Skin epidermis (tissue), 12 donors: ENCODE measurements around the gene STH.

Experiments
- H3K27ac ChIP-seq, 21 experiments: fragments of 200-600 bp; sonication (generic) in 11 of 21; one replicate each; pipeline ENCODE4 v1.5.0; 2020; ENCODE audit warnings: mild to moderate bottlenecking in 3 of 21, inconsistent platforms in 2 of 21, moderate library complexity in 2 of 21
- H3K4me3 ChIP-seq, 7 experiments: fragments of 200-600 bp; sonication (generic) in 2 of 7; one replicate each; pipeline ENCODE4 v1.5.0; 2020; ENCODE audit warnings: inconsistent platforms in 2 of 7, mild to moderate bottlenecking in 2 of 7, moderate library complexity in 1 of 7

The STH gene

DNA sequence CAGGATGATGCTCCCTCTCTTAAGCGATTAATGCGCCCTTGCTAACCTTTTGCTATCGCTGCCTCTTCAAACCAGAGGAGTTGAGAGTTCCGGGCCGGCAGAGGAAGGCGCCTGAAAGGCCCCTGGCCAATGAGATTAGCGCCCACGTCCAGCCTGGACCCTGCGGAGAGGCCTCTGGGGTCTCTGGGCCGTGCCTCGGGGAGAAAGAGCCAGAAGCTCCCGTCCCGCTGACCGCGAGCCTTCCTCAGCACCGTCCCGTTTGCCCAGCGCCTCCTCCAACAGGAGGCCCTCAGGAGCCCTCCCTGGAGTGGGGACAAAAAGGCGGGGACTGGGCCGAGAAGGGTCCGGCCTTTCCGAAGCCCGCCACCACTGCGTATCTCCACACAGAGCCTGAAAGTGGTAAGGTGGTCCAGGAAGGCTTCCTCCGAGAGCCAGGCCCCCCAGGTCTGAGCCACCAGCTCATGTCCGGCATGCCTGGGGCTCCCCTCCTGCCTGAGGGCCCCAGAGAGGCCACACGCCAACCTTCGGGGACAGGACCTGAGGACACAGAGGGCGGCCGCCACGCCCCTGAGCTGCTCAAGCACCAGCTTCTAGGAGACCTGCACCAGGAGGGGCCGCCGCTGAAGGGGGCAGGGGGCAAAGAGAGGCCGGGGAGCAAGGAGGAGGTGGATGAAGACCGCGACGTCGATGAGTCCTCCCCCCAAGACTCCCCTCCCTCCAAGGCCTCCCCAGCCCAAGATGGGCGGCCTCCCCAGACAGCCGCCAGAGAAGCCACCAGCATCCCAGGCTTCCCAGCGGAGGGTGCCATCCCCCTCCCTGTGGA lies 16.0 kb upstream of the STH start:
- Histone ChIP-seq H3K27ac (no peak overlapping the region), H3K4me3 (no peak overlapping the region)

DNA sequence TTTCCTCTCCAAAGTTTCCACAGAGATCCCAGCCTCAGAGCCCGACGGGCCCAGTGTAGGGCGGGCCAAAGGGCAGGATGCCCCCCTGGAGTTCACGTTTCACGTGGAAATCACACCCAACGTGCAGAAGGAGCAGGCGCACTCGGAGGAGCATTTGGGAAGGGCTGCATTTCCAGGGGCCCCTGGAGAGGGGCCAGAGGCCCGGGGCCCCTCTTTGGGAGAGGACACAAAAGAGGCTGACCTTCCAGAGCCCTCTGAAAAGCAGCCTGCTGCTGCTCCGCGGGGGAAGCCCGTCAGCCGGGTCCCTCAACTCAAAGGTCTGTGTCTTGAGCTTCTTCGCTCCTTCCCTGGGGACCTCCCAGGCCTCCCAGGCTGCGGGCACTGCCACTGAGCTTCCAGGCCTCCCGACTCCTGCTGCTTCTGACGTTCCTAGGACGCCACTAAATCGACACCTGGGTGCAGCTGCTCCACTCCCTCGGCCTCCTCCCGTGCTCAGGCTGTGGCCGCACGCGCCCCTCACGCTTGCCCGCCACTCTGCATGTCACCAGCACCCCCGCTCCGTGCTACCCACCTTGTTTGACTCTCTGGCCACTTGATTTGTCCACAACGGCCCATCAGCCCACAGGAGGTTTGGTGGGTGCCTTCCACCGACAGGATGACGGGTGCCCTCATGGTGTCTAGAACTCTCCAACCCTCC lies 15.3 kb upstream of the STH start:
- no peak overlapping the region for H3K27ac ChIP-seq
- H3K4me3 ChIP-seq: no peak overlapping the region

DNA sequence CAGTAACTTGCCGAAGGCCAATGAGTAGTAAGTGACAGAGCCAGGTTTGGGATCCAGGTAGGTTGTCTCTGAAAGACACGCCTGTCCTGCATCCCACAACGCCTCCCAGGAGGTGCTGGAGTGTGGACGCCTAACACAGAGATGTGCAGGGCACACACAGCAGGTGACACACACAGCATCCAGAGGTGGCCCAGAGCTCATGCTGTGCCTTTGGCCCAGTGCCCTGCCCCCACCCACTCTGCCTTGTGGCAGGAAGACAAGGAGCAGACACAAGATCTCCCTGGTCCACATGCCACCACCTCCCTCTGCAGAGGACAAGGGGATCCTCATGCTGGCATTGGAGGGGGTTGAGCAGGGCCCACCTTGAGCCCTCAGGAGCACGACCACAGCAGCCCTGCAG lies 14.7 kb upstream of the STH start:
- no peak overlapping the region for H3K4me3 ChIP-seq

DNA sequence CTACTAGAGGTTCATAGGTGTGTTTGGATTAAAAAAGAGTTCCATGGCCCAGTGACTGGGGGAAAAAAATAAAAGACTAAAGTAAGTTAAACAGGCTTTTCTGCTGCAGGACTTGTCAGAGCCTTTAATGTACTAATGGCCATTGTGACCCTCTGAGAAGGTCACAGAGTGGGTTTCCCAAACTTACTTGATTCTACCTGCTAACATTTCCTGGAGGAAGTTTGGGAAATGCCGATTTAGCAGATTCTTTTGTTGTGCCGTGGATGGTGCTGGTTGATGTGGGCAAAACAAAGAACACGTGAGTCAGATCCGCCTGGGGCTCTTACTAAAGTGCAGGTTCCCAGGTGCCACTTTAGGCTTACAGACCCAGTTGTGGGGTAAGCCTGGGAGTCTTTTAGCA lies 13.6 kb upstream of the STH start:
- Histone ChIP-seq H3K27ac (no peak overlapping the region), H3K4me3 (no peak overlapping the region)

More for the DNA sequence above, 14.7 kb upstream of the STH start:
- no peak overlapping the region for H3K27ac ChIP-seq

DNA sequence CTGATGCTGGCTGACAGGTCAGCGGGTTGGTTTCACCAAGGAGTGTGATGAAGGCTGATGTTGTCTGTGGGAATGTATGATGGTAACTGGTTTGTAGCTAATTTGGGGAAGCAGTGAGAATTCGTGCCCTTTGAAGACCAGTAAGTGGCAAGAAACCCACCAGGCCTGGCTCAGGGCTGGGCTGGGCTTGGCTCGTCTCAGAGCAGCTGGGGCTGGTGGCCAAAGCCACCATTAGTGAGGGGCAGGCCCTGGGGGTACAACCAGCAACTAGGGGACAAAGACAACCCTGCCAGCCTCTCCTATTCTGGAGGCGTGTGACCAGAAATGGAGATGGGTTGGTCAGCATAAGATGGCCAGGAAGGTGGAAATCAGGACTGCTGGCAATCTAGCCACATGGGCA lies 13.0 kb upstream of the STH start:
- H3K4me3 ChIP-seq: no peak overlapping the region
- no peak overlapping the region for H3K27ac ChIP-seq

DNA sequence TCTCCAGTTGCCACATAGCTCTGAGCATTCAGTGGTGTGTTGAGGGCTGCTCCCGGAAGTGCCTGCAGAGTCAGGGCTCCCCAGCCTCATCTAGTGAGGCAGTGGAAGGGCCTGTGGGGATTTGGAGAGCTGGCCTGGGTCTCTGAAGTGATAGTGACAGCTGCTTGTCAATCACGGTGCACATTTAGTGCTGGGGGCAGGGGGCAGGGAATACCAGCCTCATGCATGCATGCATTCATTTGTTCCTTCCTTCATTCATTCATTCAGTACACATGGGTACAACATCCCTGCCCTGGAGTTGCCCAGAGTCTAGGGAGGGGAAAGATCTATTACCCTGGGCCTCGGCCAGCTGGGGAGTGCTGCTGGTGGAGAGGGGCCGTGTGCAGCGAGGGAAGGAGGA lies 11.3 kb upstream of the STH start:
- Histone ChIP-seq H3K4me3 (no peak overlapping the region), H3K27ac (no peak overlapping the region)

DNA sequence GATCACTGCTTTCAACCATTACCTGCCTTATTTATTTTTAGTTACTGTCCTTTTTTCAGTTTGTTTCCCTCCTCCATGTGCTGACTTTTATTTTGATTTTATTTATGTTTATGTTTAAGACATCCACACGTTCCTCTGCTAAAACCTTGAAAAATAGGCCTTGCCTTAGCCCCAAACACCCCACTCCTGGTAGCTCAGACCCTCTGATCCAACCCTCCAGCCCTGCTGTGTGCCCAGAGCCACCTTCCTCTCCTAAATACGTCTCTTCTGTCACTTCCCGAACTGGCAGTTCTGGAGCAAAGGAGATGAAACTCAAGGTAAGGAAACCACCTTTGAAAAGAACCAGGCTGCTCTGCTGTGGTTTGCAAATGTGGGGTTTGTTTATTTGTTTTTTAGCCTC lies 9.3 kb upstream of the STH start:
- Histone ChIP-seq H3K27ac (no peak overlapping the region), H3K4me3 (no peak overlapping the region)

DNA sequence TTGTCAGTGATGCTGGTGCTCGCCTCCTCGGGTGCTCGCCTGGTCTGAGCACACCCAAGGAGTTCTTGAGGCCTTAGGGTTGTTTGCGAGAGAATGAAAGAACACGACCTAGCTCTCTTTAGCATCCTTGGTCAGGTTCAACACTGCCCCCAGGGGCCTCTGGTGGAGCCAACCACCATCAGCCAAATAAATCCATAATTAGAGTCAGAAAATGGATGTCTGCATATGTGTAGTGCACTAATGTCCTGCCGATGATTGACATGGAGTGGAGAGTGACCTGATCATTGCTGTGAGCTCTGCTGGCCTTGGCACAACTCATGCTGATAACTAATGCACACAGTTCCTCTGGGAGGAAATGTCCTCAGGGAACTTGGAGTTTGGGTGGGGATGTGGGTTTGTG lies 8.2 kb upstream of the STH start:
- Histone ChIP-seq H3K4me3 (no peak overlapping the region), H3K27ac (no peak overlapping the region)

DNA sequence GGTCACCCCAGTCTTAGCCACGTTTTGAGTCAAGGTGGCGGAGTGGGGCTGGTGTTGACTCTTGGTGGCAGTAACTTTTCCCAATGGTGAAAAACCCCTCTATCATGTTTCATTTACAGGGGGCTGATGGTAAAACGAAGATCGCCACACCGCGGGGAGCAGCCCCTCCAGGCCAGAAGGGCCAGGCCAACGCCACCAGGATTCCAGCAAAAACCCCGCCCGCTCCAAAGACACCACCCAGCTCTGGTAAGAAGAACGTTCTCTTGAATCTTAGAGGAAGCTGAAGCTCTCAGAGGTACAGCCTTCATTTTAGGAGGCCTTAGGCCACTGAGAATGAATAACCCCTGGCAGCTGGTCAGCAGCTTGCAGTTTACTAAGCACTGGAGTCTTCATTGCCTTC lies 7.7 kb upstream of the STH start:
- H3K4me3 ChIP-seq: no peak overlapping the region
- no peak overlapping the region for H3K27ac ChIP-seq

DNA sequence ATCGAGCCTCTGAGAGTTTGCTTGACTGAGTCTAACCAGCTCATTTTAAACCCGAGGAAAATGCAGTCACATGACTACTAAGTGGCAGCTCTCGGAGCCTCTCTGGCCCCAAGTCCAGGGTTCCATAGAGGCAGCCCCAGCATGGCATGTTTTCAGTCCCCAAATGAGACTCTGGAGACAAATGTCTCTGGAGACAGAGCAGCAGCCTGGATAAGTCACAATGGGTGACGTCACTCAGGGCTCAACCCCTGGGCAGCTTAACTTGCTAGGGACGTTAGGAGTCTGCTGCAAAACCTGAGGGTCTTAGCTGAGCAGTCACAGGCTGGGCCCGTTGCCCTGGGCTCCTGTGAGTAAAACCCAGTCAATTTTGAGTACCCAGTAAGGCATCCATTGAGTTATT lies 6.9 kb upstream of the STH start:
- no peak overlapping the region for H3K4me3 ChIP-seq
- H3K27ac ChIP-seq: no peak overlapping the region

DNA sequence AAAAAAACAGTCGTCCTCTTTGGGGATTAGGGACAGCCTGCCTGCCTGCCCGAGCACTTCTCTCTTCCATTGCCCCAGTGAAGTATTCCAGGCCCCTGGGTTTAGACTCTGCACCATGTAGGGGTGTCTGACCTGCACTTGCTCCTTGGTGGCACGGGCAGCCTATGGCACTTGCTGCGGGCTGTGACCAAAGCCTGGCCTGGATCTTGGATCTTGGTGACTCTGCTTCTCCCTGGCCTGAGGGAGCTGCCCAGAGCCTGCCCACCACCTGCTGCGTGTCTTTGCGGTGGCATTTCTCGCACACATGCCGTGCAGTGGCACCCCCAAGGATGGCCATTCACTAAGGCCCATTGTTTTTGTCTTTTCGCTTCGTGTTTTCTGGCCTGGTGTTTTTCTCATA lies 6.1 kb upstream of the STH start:
- no peak overlapping the region for H3K4me3 ChIP-seq
- H3K27ac ChIP-seq: no peak overlapping the region

DNA sequence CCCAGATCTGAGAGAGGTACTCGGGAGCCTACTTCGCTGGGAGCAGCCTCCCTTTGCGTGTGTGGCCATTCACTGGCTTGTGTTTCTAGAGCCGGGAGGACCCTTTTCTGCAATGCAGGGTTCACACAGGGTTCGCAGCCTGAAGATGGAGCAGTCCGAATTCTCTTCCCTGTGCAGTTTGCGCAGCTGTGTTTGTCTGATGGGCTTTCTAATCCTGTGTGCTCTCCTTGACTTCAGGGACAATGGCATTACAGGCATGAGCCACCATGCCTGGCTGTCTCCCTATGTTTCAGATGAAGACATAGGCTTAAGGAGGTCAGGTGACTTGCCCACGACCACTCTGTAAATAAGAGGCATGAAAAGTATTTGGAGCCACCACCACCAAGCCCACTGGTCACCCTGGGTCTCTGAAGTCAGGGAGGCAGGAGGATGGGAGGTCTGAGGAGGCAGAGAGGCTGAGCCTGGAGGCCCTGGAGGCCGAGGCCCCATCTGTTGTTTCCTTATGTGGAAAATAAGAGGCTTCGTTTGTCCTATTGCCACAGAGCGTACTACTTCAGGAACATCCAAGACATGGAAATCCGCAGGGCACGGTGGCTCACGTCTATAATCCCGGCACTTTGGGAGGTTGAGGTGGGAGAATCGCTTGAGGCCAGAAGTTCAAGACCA lies 5.0 kb upstream of the STH start:
- Histone ChIP-seq H3K27ac (no peak overlapping the region), H3K4me3 (no peak overlapping the region)

DNA sequence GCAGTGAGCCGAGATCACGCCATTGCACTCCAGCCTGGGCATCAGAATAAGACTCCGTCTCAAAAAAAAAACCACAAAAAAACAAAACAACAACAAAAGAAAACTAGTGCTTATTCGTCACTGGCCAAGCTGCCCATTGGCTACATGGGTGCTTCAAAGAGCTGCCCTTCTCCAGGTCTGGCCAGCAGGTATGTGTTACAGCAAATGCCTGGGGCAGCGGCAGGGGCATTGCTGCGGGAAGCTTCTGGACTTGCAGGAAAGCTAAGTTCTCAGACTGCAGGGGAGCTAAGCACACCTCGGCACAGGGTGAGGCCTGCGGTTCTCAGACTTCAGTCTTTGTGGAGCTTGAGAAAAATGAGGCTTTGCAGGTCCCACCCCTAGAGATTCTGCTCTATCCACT lies 4.1 kb upstream of the STH start:
- no peak overlapping the region for H3K4me3 ChIP-seq
- no peak overlapping the region for H3K27ac ChIP-seq

DNA sequence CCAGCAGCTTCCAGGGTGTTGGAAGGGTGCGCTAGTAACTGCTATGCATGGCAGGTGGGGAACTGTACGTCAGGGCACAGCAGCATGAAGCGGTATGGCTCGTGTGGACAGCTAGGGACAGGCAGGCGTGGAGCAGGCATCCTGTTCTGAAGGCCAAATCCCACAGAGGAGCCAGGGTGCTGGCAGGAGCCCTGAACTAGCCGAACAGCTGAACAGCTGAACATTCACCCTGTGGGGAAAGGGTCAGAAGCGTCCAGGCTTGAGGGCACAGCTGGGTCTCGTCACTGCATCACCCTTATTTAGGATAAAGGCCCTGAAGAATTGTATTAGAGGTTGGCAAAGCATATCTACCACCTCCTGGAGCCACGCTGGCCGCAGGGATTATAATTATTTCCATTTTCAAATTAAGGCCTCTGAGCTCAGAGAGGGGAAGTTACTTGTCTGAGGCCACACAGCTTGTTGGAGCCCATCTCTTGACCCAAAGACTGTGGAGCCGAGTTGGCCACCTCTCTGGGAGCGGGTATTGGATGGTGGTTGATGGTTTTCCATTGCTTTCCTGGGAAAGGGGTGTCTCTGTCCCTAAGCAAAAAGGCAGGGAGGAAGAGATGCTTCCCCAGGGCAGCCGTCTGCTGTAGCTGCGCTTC lies 3.3 kb upstream of the STH start:
- no peak overlapping the region for H3K27ac ChIP-seq
- no peak overlapping the region for H3K4me3 ChIP-seq

DNA sequence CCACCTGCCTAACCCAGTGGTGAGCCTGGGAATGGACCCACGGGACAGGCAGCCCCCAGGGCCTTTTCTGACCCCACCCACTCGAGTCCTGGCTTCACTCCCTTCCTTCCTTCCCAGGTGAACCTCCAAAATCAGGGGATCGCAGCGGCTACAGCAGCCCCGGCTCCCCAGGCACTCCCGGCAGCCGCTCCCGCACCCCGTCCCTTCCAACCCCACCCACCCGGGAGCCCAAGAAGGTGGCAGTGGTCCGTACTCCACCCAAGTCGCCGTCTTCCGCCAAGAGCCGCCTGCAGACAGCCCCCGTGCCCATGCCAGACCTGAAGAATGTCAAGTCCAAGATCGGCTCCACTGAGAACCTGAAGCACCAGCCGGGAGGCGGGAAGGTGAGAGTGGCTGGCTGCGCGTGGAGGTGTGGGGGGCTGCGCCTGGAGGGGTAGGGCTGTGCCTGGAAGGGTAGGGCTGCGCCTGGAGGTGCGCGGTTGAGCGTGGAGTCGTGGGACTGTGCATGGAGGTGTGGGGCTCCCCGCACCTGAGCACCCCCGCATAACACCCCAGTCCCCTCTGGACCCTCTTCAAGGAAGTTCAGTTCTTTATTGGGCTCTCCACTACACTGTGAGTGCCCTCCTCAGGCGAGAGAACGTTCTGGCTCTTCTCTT lies 2.6 kb upstream of the STH start:
- H3K4me3 ChIP-seq: no peak overlapping the region
- H3K27ac ChIP-seq: no peak overlapping the region

DNA sequence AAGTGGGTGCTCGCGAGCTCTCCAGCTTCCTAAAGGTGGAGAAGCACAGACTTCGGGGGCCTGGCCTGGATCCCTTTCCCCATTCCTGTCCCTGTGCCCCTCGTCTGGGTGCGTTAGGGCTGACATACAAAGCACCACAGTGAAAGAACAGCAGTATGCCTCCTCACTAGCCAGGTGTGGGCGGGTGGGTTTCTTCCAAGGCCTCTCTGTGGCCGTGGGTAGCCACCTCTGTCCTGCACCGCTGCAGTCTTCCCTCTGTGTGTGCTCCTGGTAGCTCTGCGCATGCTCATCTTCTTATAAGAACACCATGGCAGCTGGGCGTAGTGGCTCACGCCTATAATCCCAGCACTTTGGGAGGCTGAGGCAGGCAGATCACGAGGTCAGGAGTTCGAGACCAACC lies 1.9 kb upstream of the STH start:
- Histone ChIP-seq H3K4me3 (no peak overlapping the region), H3K27ac (no peak overlapping the region)

DNA sequence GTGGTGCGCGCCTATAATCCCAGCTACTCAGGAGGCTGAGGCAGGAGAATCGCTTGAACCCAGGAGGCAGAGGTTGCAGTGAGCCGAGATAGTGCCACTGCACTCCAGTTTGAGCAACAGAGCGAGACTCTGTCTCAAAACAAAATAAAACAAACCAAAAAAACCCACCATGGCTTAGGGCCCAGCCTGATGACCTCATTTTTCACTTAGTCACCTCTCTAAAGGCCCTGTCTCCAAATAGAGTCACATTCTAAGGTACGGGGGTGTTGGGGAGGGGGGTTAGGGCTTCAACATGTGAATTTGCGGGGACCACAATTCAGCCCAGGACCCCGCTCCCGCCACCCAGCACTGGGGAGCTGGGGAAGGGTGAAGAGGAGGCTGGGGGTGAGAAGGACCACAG lies 1.4 kb upstream of the STH start:
- H3K27ac ChIP-seq: no peak overlapping the region
- H3K4me3 ChIP-seq: no peak overlapping the region

DNA sequence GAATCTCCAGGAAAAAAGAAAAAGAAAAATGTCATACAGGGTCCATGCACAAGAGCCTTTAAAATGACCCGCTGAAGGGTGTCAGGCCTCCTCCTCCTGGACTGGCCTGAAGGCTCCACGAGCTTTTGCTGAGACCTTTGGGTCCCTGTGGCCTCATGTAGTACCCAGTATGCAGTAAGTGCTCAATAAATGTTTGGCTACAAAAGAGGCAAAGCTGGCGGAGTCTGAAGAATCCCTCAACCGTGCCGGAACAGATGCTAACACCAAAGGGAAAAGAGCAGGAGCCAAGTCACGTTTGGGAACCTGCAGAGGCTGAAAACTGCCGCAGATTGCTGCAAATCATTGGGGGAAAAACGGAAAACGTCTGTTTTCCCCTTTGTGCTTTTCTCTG lies 845 bp downstream of the STH start:
- no peak overlapping the region for H3K4me3 ChIP-seq
- H3K27ac ChIP-seq: no peak overlapping the region

DNA sequence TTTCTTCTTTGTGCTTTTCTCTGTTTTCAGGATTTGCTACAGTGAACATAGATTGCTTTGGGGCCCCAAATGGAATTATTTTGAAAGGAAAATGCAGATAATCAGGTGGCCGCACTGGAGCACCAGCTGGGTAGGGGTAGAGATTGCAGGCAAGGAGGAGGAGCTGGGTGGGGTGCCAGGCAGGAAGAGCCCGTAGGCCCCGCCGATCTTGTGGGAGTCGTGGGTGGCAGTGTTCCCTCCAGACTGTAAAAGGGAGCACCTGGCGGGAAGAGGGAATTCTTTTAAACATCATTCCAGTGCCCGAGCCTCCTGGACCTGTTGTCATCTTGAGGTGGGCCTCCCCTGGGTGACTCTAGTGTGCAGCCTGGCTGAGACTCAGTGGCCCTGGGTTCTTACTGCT lies 1.2 kb downstream of the STH start:
- no peak overlapping the region for H3K27ac ChIP-seq
- H3K4me3 ChIP-seq: no peak overlapping the region

DNA sequence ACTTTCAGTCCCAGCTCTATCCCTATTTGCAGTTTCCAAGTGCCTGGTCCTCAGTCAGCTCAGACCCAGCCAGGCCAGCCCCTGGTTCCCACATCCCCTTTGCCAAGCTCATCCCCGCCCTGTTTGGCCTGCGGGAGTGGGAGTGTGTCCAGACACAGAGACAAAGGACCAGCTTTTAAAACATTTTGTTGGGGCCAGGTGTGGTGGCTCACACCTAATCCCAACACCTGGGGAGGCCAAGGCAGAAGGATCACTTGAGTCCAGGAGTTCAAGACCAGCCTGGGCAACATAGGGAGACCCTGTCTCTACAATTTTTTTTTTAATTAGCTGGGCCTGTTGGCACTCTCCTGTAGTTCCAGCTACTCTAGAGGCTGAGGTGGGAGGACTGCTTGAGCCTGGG lies 1.7 kb downstream of the STH start:
- no peak overlapping the region for H3K27ac ChIP-seq
- H3K4me3 ChIP-seq: no peak overlapping the region
